Neural cell (in vitro differentiated cells): ENCODE results near the gene D2HGDH. TPM values are rescaled to one million over a fixed set of nuclear protein-coding genes. Genes with fewer than 3 reads are reported as not detected.
"Not testable (repeated sequence)": the region's sequence is repeated elsewhere in the genome, so short reads cannot be mapped to it uniquely, and the experiment has no call there.

Experiments
- H2AFZ ChIP-seq: fragments of 200-600, 300-800 bp; sonication (generic), shearing (Covaris generic); 2 replicates; pipeline ENCODE4 v1.6.0; 2014; ENCODE audit warnings: low read depth, mild to moderate bottlenecking, antibody characterized with exemption, low read length, moderate library complexity
- H3F3A ChIP-seq: fragments of 200-600 bp; shearing (Covaris generic); 2 replicates; pipeline ENCODE4 v1.6.1; 2016; ENCODE audit warnings: mild to moderate bottlenecking, moderate library complexity, mixed read lengths, antibody characterized with exemption, low read length; ENCODE audit not compliant: insufficient read depth, poor library complexity, severe bottlenecking
- H3K27ac ChIP-seq: fragments of 200-600, 300-800 bp; sonication (generic), shearing (Covaris generic); 2 replicates; pipeline ENCODE4 v1.5.1; 2014; ENCODE audit warnings: mild to moderate bottlenecking, low read length, moderate library complexity
- H3K27me3 ChIP-seq: fragments of 300-800, 200-600 bp; sonication (generic), shearing (Covaris generic); 2 replicates; pipeline ENCODE4 v1.6.0; 2014; ENCODE audit warnings: mild to moderate bottlenecking, low read depth, low read length, moderate library complexity; ENCODE audit not compliant: insufficient read depth
- H3K36me3 ChIP-seq: fragments of 300-800, 200-600 bp; sonication (generic), shearing (Covaris generic); 2 replicates; pipeline ENCODE4 v1.5.1; 2014; ENCODE audit warnings: mild to moderate bottlenecking, antibody characterized with exemption, low read length, moderate library complexity; ENCODE audit not compliant: insufficient read depth
- H3K4me2 ChIP-seq: fragments of 300-800, 200-600 bp; sonication (generic), shearing (Covaris generic); 2 replicates; pipeline ENCODE4 v1.6.0; 2014; ENCODE audit warnings: mild to moderate bottlenecking, low read length
- H3K4me3 ChIP-seq: fragments of 300-800, 200-600 bp; sonication (generic), shearing (Covaris generic); 2 replicates; pipeline ENCODE4 v1.5.1; 2014; ENCODE audit warnings: mild to moderate bottlenecking, low read length, moderate library complexity
- H3K79me2 ChIP-seq: fragments of 200-600 bp; shearing (Covaris generic); replicated peaks from 2 replicates; pipeline ENCODE4 v1.6.0; 2014; ENCODE audit warnings: mild to moderate bottlenecking, low read length, moderate library complexity; ENCODE audit not compliant: insufficient read depth
- H3K9ac ChIP-seq: fragments of 300-800, 200-600 bp; sonication (generic), shearing (Covaris generic); 2 replicates; pipeline ENCODE4 v1.6.1; 2016; ENCODE audit warnings: mild to moderate bottlenecking, low read length, mixed read lengths
- H3K9me2 ChIP-seq: fragments of 200-600 bp; shearing (Covaris generic); 2 replicates; pipeline ENCODE4 v1.6.1; 2016; ENCODE audit warnings: mild to moderate bottlenecking, low read length, mixed read lengths; ENCODE audit not compliant: insufficient read depth
- H3K9me3 ChIP-seq: fragments of 200-600, 300-800 bp; sonication (generic), shearing (Covaris generic); 2 replicates; pipeline ENCODE4 v1.6.1; 2016; ENCODE audit warnings: mild to moderate bottlenecking, mixed run types, low read length, moderate library complexity, mixed read lengths
- H4K20me1 ChIP-seq: fragments of 200-600 bp; shearing (Covaris generic); 2 replicates; pipeline ENCODE4 v1.6.1; 2016; ENCODE audit warnings: mild to moderate bottlenecking, mixed run types; ENCODE audit not compliant: insufficient read depth
- CTCF ChIP-seq: fragments of 450-650 bp; IDR thresholded peaks from 2 replicates; pipeline ENCODE4 v1.5.1; 2014; ENCODE audit warnings: antibody characterized with exemption, mild to moderate bottlenecking, moderate library complexity; ENCODE audit not compliant: poor library complexity, severe bottlenecking
- EP300 ChIP-seq: fragments of 450-650 bp; conservative IDR thresholded peaks from 2 replicates; pipeline ENCODE4 v1.6.1; 2014; ENCODE audit warnings: antibody characterized with exemption, mild to moderate bottlenecking, moderate library complexity; ENCODE audit not compliant: poor library complexity, severe bottlenecking
- EZH2 ChIP-seq: fragments of 200-600, 300-800 bp; shearing (Covaris generic), sonication (generic); IDR thresholded peaks from 2 replicates; pipeline ENCODE4 v1.6.1; 2014; ENCODE audit warnings: antibody characterized with exemption, low read length, borderline replicate concordance, mild to moderate bottlenecking; ENCODE audit not compliant: insufficient read depth, poor library complexity, severe bottlenecking
- MXI1 ChIP-seq: fragments of 450-650 bp; conservative IDR thresholded peaks from 2 replicates; pipeline ENCODE4 v1.6.1; 2014; ENCODE audit warnings: antibody characterized with exemption, mild to moderate bottlenecking; ENCODE audit not compliant: poor library complexity, severe bottlenecking
- POLR2AphosphoS5 ChIP-seq: IDR thresholded peaks from 2 replicates; pipeline ENCODE4 v1.6.1; 2012
- RAD21 ChIP-seq: fragments of 450-650 bp; conservative IDR thresholded peaks from 2 replicates; pipeline ENCODE4 v1.6.1; 2014; ENCODE audit warnings: antibody characterized with exemption, mild to moderate bottlenecking, moderate library complexity
- REST ChIP-seq: IDR thresholded peaks from 2 replicates; pipeline ENCODE4 v1.6.1; 2012; ENCODE audit warnings: borderline replicate concordance
- SMC3 ChIP-seq: fragments of 450-650 bp; conservative IDR thresholded peaks from 2 replicates; pipeline ENCODE4 v1.6.1; 2014; ENCODE audit warnings: antibody characterized with exemption, mild to moderate bottlenecking, moderate library complexity; ENCODE audit not compliant: poor library complexity
- TAF1 ChIP-seq: IDR thresholded peaks from 2 replicates; pipeline ENCODE4 v1.6.1; 2012; ENCODE audit warnings: low read depth
- polyA plus RNA-seq: library from polyadenylated mRNA; depleted of rRNA; stranded (reverse); fragments of >200 nt; gene quantifications from 2 replicates; pipeline ENCODE4 v1.2.3, GENCODE V29; 2014

Gene D2HGDH
- polyA plus RNA-seq, 1 donor from 2014 or later: 12.6 TPM

DNA sequence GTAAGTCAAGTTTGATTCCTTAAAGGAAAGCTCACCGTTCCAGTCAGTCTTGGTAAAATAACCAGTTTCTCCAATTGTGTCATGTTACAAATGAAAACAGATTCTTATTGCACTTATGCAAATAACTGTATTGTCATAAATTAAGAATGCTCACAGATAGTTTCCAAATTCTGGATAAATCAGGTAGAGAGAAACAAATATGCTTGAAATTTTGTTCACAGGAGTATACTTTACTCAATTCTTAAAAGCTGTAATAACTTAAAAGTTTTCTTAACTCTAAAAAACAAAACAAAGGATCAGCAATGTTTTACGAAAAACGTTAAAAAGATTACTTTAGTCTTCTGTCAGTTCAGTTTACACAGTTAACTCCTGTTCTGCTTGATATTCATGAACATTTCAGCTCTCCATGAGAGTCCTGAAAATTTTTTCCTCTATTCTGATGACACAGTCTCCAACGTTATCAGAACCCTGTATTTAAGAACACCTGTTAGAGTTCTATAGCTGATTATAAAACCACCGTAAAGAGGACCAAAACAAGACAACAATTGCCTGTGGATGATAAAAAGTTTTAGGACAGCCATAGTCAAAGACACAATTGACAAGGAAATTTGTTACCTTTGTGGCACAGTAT lies 46.6 kb downstream of the D2HGDH start:
- H3K36me3 ChIP-seq: no peaks in the 10 kb centered on the region
- no peaks in the 10 kb centered on the region for H3K9me2 ChIP-seq
- H3K4me3 ChIP-seq: no peak overlapping the region
- H3K4me2 ChIP-seq: no peak overlapping the region
- no peaks in the 10 kb centered on the region for H3K27me3 ChIP-seq
- TF ChIP-seq RAD21 (no peak), MXI1 (no peak), CTCF (no peak), EZH2 (no peak), TAF1 (no peak), REST (no peak), SMC3 (no peak), POLR2AphosphoS5 (no peak), EP300 (no peak)
- H3K9me3 ChIP-seq: no peaks in the 10 kb centered on the region
- no peaks in the 10 kb centered on the region for H4K20me1 ChIP-seq
- no peak overlapping the region for H3K9ac ChIP-seq
- H3K27ac ChIP-seq: no peak overlapping the region
- H3K79me2 ChIP-seq: no peaks in the 10 kb centered on the region
- no peak overlapping the region for H2AFZ ChIP-seq
- no peaks in the 10 kb centered on the region for H3F3A ChIP-seq

GRCh38 chr2:241782053-241782452 lies 47.6 kb downstream of the D2HGDH start:
- not testable (repeated sequence) for H3K4me2 ChIP-seq, H3K4me3 ChIP-seq, H3K27ac ChIP-seq, H3K79me2 ChIP-seq, H4K20me1 ChIP-seq, H3K9me3 ChIP-seq, H2AFZ ChIP-seq, H3K9me2 ChIP-seq, H3K27me3 ChIP-seq, H3K36me3 ChIP-seq, H3F3A ChIP-seq, H3K9ac ChIP-seq

- Histone ChIP-seq H3K9me2 (no peaks in the 10 kb centered on the region), H4K20me1 (no peaks in the 10 kb centered on the region), H3K27me3 (no peaks in the 10 kb centered on the region), H3K27ac (no peak overlapping the region), H3K36me3 (no peaks in the 10 kb centered on the region), H3K79me2 (no peaks in the 10 kb centered on the region), H3K4me3 (no peak overlapping the region), H3K9ac (no peak overlapping the region), H3F3A (no peaks in the 10 kb centered on the region), H2AFZ (no peak overlapping the region), H3K9me3 (no peaks in the 10 kb centered on the region), H3K4me2 (no peak overlapping the region)
- TF ChIP-seq MXI1: no peak
- TF ChIP-seq RAD21: no peak
- no peak for TF ChIP-seq REST
- no peak for TF ChIP-seq EP300
- TF ChIP-seq TAF1: no peak
- TF ChIP-seq EZH2: no peak
These were observed 53.7 kb downstream of the D2HGDH start for GRCh38 chr2:241788135-241788534.
